H9 (cell line): ENCODE measurements around the gene KAZN. TPM values are rescaled to one million over a fixed set of nuclear protein-coding genes. Genes with fewer than 3 reads are reported as not detected.

Source experiments
- DNase-seq: peaks from one replicate; pipeline ENCODE4 v3.0.0-alpha.2; 2017
- H2AFZ ChIP-seq: one replicate; pipeline ENCODE4 v1.6.1; 2013; ENCODE audit warnings: mild to moderate bottlenecking, low read length, control low read depth, moderate library complexity
- H2AK5ac ChIP-seq: 2 replicates; pipeline ENCODE4 v1.6.1; 2013; ENCODE audit warnings: low read length, control low read depth, mixed read lengths; ENCODE audit not compliant: insufficient read length
- H2BK120ac ChIP-seq: one replicate; pipeline ENCODE4 v1.6.1; 2013; ENCODE audit warnings: low read depth, mild to moderate bottlenecking, low read length, control low read depth, inconsistent platforms; ENCODE audit not compliant: poor library complexity, severe bottlenecking
- H2BK12ac ChIP-seq: 2 replicates; pipeline ENCODE4 v1.6.1; 2013; ENCODE audit warnings: low read length, control low read depth, mixed read lengths, low read depth; ENCODE audit not compliant: insufficient read length
- H2BK15ac ChIP-seq: 2 replicates; pipeline ENCODE4 v1.6.1; 2013; ENCODE audit warnings: low read depth, low read length, control low read depth
- H2BK20ac ChIP-seq: one replicate; pipeline ENCODE4 v1.6.1; 2013; ENCODE audit warnings: low read depth, mild to moderate bottlenecking, low read length, control low read depth, inconsistent platforms; ENCODE audit not compliant: poor library complexity, severe bottlenecking
- H2BK5ac ChIP-seq: 2 replicates; pipeline ENCODE4 v1.6.1; 2013; ENCODE audit warnings: low read length, control low read depth, mixed read lengths; ENCODE audit not compliant: insufficient read length
- H3K14ac ChIP-seq: 2 replicates; pipeline ENCODE4 v1.6.1; 2013; ENCODE audit warnings: low read length, control low read depth; ENCODE audit not compliant: insufficient read depth
- H3K18ac ChIP-seq: 2 replicates; pipeline ENCODE4 v1.6.1; 2013; ENCODE audit warnings: low read depth, mild to moderate bottlenecking, mixed read lengths, low read length, control low read depth; ENCODE audit not compliant: insufficient read length
- H3K23ac ChIP-seq: 2 replicates; pipeline ENCODE4 v1.6.1; 2013; ENCODE audit warnings: low read length, control low read depth, mixed read lengths, low read depth; ENCODE audit not compliant: insufficient read length
- H3K23me2 ChIP-seq: 2 replicates; pipeline ENCODE4 v1.6.1; 2013; ENCODE audit warnings: low read depth, mild to moderate bottlenecking, mixed read lengths, low read length, control low read depth; ENCODE audit not compliant: insufficient read length, poor library complexity, severe bottlenecking
- H3K27ac ChIP-seq: 2 replicates; pipeline ENCODE4 v1.5.1; 2013; ENCODE audit warnings: low read length, control low read depth, mixed read lengths, low read depth; ENCODE audit not compliant: insufficient read length
- H3K27me3 ChIP-seq: 2 replicates; pipeline ENCODE4 v1.6.1; 2013; ENCODE audit warnings: low read length, control low read depth, inconsistent platforms; ENCODE audit not compliant: insufficient read depth
- H3K4ac ChIP-seq: 2 replicates; pipeline ENCODE4 v1.6.1; 2013; ENCODE audit warnings: low read depth, mild to moderate bottlenecking, control low read depth, inconsistent platforms, low read length, moderate library complexity
- H3K4me1 ChIP-seq: 2 replicates; pipeline ENCODE4 v1.6.1; 2013; ENCODE audit warnings: low read length, control low read depth, inconsistent platforms; ENCODE audit not compliant: insufficient read depth
- H3K4me2 ChIP-seq: 2 replicates; pipeline ENCODE4 v1.6.1; 2013; ENCODE audit warnings: low read length, control low read depth, mixed read lengths; ENCODE audit not compliant: insufficient read length, insufficient read depth
- H3K56ac ChIP-seq: 2 replicates; pipeline ENCODE4 v1.6.1; 2013; ENCODE audit warnings: low read depth, mild to moderate bottlenecking, mixed read lengths, low read length, control low read depth; ENCODE audit not compliant: insufficient read length
- H3K79me1 ChIP-seq: 2 replicates; pipeline ENCODE4 v1.6.1; 2013; ENCODE audit warnings: low read depth, mild to moderate bottlenecking, moderate library complexity, low read length, control low read depth, inconsistent platforms; ENCODE audit not compliant: insufficient read depth, poor library complexity, severe bottlenecking
- H3K79me2 ChIP-seq: 2 replicates; pipeline ENCODE4 v1.6.1; 2013; ENCODE audit warnings: low read length, control low read depth, inconsistent platforms; ENCODE audit not compliant: insufficient read depth
- H3K9ac ChIP-seq: 2 replicates; pipeline ENCODE4 v1.6.1; 2013; ENCODE audit warnings: low read length, control low read depth, mixed read lengths; ENCODE audit not compliant: insufficient read length; ENCODE audit errors: extremely low read depth
- H3K9me3 ChIP-seq: one replicate; pipeline ENCODE4 v1.6.1; 2013; ENCODE audit warnings: low read depth, low read length, inconsistent platforms; ENCODE audit not compliant: control insufficient read depth
- H3T11ph ChIP-seq: one replicate; pipeline ENCODE4 v1.6.1; 2013; ENCODE audit warnings: mild to moderate bottlenecking, low read length, control low read depth, inconsistent platforms
- H4K20me1 ChIP-seq: one replicate; pipeline ENCODE4 v1.6.1; 2013; ENCODE audit not compliant: control insufficient read depth, insufficient read length, insufficient read depth
- H4K5ac ChIP-seq: 2 replicates; pipeline ENCODE4 v1.6.1; 2013; ENCODE audit warnings: low read depth, mild to moderate bottlenecking, mixed read lengths, low read length, control low read depth; ENCODE audit not compliant: insufficient read length
- H4K8ac ChIP-seq: replicated peaks from 2 replicates; pipeline ENCODE4 v1.6.1; 2013; ENCODE audit warnings: low read length, control low read depth, mixed read lengths, low read depth; ENCODE audit not compliant: insufficient read length
- H4K91ac ChIP-seq: 2 replicates; pipeline ENCODE4 v1.6.1; 2013; ENCODE audit warnings: low read depth, mild to moderate bottlenecking, moderate library complexity, mixed read lengths, low read length, control low read depth; ENCODE audit not compliant: insufficient read length
- H3K27ac Mint-ChIP-seq, 3 experiments: 2 replicates in 2 of 3; 3 replicates in 1 of 3; pipeline ENCODE4 v1.8.0; 2020 to 2021; ENCODE audit warnings: mixed read lengths in 3 of 3, mild to moderate bottlenecking in 1 of 3, moderate library complexity in 1 of 3
- H3K27me3 Mint-ChIP-seq: 2 replicates; pipeline ENCODE4 v1.8.0; 2021; ENCODE audit warnings: low read depth, mild to moderate bottlenecking, moderate library complexity, mixed read lengths
- H3K36me3 Mint-ChIP-seq, 3 experiments: 2 replicates in 2 of 3; 3 replicates in 1 of 3; pipeline ENCODE4 v1.8.0; 2020 to 2021; ENCODE audit warnings: low read depth in 3 of 3, mixed read lengths in 3 of 3; ENCODE audit not compliant: insufficient read depth in 1 of 3
- H3K4me1 Mint-ChIP-seq, 2 experiments: 2 replicates each; pipeline ENCODE4 v1.8.0; 2020; ENCODE audit warnings: mixed read lengths in 2 of 2
- H3K4me3 Mint-ChIP-seq, 2 experiments: 2 replicates in 1 of 2; 3 replicates in 1 of 2; pipeline ENCODE4 v1.8.0; 2020 to 2021; ENCODE audit warnings: mild to moderate bottlenecking in 2 of 2, mixed read lengths in 2 of 2, moderate library complexity in 1 of 2
- H3K9me3 Mint-ChIP-seq, 2 experiments: 2 replicates in 1 of 2; 3 replicates in 1 of 2; pipeline ENCODE4 v1.8.0; 2020; ENCODE audit warnings: mild to moderate bottlenecking in 2 of 2, mixed read lengths in 2 of 2, moderate library complexity in 1 of 2
- CTCF ChIP-seq: fragments of 200-600 bp; sonication (generic); conservative IDR thresholded peaks from 3 replicates; pipeline ENCODE4 v1.8.0; 2021; ENCODE audit warnings: antibody characterized with exemption, mild to moderate bottlenecking
- WGBS: extraction: QIAGEN DNeasy Blood & Tissue Kit; methylation state at CpG from one replicate; pipeline ENCODE4 v1.1.7; 2013; ENCODE audit warnings: missing lambda C conversion rate, low lambda C conversion rate, mixed read lengths; ENCODE audit not compliant: insufficient read length; ENCODE audit errors: extremely low coverage; 5-methylcytosine and 5-hydroxymethylcytosine counted together
- total RNA-seq: library from RNA; stranded (reverse); gene quantifications from 2 replicates; pipeline ENCODE4 v1.2.1, GENCODE V29; 2021

KAZN gene
- total RNA-seq, 1 experiment from 2014 or later: 7.6 TPM

DNA sequence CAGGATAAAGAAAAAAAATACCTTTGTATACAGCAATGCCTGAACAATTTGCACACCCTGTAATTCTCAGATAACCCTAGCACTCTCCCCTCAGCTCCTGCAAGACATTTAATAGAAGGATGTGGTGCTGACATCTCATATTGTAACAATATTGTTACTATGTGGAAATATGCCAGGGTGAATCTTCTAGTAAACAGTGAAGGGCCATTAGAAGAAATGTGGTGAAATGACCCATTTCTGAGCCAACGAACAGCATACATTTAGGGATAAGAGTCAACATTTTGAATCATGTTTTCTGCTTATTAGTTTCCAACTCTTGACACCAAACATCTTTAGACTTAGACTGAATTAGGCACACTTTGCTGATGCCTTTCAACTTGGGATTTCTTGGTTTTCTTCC lies 188.2 kb downstream of the KAZN start:
- no peak overlapping the region for H3K4ac ChIP-seq
- no peak for DNase-seq
- no peak overlapping the region for H3K56ac ChIP-seq
- H3K14ac ChIP-seq: no peak overlapping the region
- Mint-ChIP-seq H3K4me3 (no peak overlapping the region), H3K27me3 (no peaks in the 10 kb centered on the region), H3K27ac (no peak overlapping the region), H3K9me3 (no peaks in the 10 kb centered on the region), H3K4me1 (peaks cover 48 to 49% of the 10 kb centered on the region in 2 experiments), H3K36me3 (no peaks in the 10 kb centered on the region)
- H4K8ac ChIP-seq: no peak overlapping the region
- H3K79me2 ChIP-seq: no peaks in the 10 kb centered on the region
- no peak overlapping the region for H2AFZ ChIP-seq
- no peaks in the 10 kb centered on the region for H3K9me3 ChIP-seq
- no peaks in the 10 kb centered on the region for H3K23me2 ChIP-seq
- no peak overlapping the region for H2BK15ac ChIP-seq
- H2AK5ac ChIP-seq: no peak overlapping the region
- H3T11ph ChIP-seq: no peak overlapping the region
- no peak overlapping the region for H2BK120ac ChIP-seq
- H2BK12ac ChIP-seq: no peak overlapping the region
- no CpG with 5 or more reads among the region's 1 CpG for WGBS
- no peak overlapping the region for H3K9ac ChIP-seq
- no peaks in the 10 kb centered on the region for H3K79me1 ChIP-seq
- H3K4me2 ChIP-seq: no peak overlapping the region
- no peak overlapping the region for H2BK5ac ChIP-seq
- H2BK20ac ChIP-seq: no peak overlapping the region
- no peak overlapping the region for H3K27ac ChIP-seq
- H3K23ac ChIP-seq: no peak overlapping the region
- no peaks in the 10 kb centered on the region for H4K20me1 ChIP-seq
- H3K27me3 ChIP-seq: no peaks in the 10 kb centered on the region
- H3K4me1 ChIP-seq: peaks cover 14% of the 10 kb centered on the region; the same call in 1 of the 2 replicates
- no peak overlapping the region for H3K18ac ChIP-seq
- no peak for TF ChIP-seq CTCF
- H4K5ac ChIP-seq: no peak overlapping the region
- no peak overlapping the region for H4K91ac ChIP-seq
